HepG2 (cell line): Measurements from ENCODE around the gene FIBCD1. TPM values are rescaled to one million over a fixed set of nuclear protein-coding genes. Genes with fewer than 3 reads are reported as not detected.

Source experiments
- ATAC-seq: fragments of 200-7000 bp; cut with Tn5 transposase; 3 replicates; pipeline ENCODE4 v1.9.1; 2020; ENCODE audit warnings: mild to moderate bottlenecking, moderate library complexity
- BruUV-seq: library from RNA; stranded (reverse); fragments of 400-500 nt; replicated peaks from 2 replicates; lab custom pipeline; 2021; lab: Mats Ljungman, UMichigan
- CTCF ChIA-PET: fragments of 300-600 bp; formaldehyde crosslinking; extraction: SDS; loops from one replicate; lab custom pipeline; 2021; ENCODE audit warnings: low total read pairs, inconsistent platforms, low intra/inter-chr PET ratio; lab: Yijun Ruan, JAX
- POLR2A ChIA-PET: fragments of 350-600 bp; sonication (Branson Sonifier 250); formaldehyde crosslinking; loops from one replicate; lab custom pipeline; 2020; ENCODE audit warnings: antibody characterized with exemption, inconsistent platforms; lab: Yijun Ruan, JAX
- DNase-seq: peaks from one replicate; pipeline ENCODE4 v3.0.0-alpha.2; 2015; ENCODE audit warnings: low spot score
- FAIRE-seq: peaks from 3 replicates; lab custom pipeline; 2011; peaks lifted over from hg19 to GRCh38; lab: Jason Lieb, UNC
- H2AFZ ChIP-seq: one replicate; pipeline ENCODE4 v1.6.1; 2011; ENCODE audit warnings: low read length, inconsistent platforms
- H3K27ac ChIP-seq: fragments of 300-600 bp; 3 replicates; pipeline ENCODE4 v1.8.0; 2011; ENCODE audit warnings: mixed run types, mild to moderate bottlenecking, mixed read lengths, low read length, inconsistent platforms; ENCODE audit not compliant: insufficient read depth; ENCODE audit errors: extremely low read length
- H3K27me3 ChIP-seq, 2 experiments: fragments of 200-600 bp in 1 of 2; 2 replicates in 1 of 2; 3 replicates in 1 of 2; pipeline versions ENCODE4 v1.6.0 to v1.8.0; 2011; ENCODE audit warnings: low read length in 2 of 2, mild to moderate bottlenecking in 2 of 2, moderate library complexity in 2 of 2, inconsistent platforms in 1 of 2; ENCODE audit not compliant: insufficient read depth in 2 of 2, control insufficient read depth in 1 of 2
- H3K36me3 ChIP-seq, 2 experiments: fragments of 200-600 bp in 1 of 2; replicated peaks in 1 of 2; 2 replicates in 1 of 2; 3 replicates in 1 of 2; pipeline versions ENCODE4 v1.5.1 to v1.8.0; 2011; ENCODE audit warnings: low read length in 2 of 2, inconsistent platforms in 1 of 2; ENCODE audit not compliant: insufficient read depth in 2 of 2, control insufficient read depth in 1 of 2
- H3K4me1 ChIP-seq: 2 replicates; pipeline ENCODE4 v1.5.1; 2012; ENCODE audit warnings: low read length, inconsistent platforms; ENCODE audit not compliant: insufficient read depth
- H3K4me2 ChIP-seq: 2 replicates; pipeline ENCODE4 v1.6.0; 2011; ENCODE audit warnings: low read depth, low read length, inconsistent platforms
- H3K4me3 ChIP-seq, 3 experiments: fragments of 200-600 bp in 1 of 3; sonication (generic), shearing (Covaris generic) in 1 of 3; replicated peaks in 1 of 3; 2 replicates each; pipeline ENCODE4 v1.5.1; 2011 to 2016; ENCODE audit warnings: low read length in 3 of 3, inconsistent platforms in 2 of 3, low read depth in 2 of 3, mild to moderate bottlenecking in 2 of 3, control low read depth in 1 of 3, mixed read lengths in 1 of 3; ENCODE audit not compliant: insufficient read depth in 1 of 3
- H3K79me2 ChIP-seq: one replicate; pipeline ENCODE4 v1.6.1; 2011; ENCODE audit warnings: low read length, inconsistent platforms; ENCODE audit not compliant: insufficient read depth
- H3K9ac ChIP-seq: 2 replicates; pipeline ENCODE4 v1.6.0; 2011; ENCODE audit warnings: mild to moderate bottlenecking, low read depth, low read length, inconsistent platforms; ENCODE audit not compliant: insufficient read depth
- H3K9me3 ChIP-seq: 2 replicates; pipeline ENCODE4 v1.5.1; 2012; ENCODE audit warnings: mild to moderate bottlenecking, low read length
- H4K20me1 ChIP-seq: 2 replicates; pipeline ENCODE4 v1.6.0; 2011; ENCODE audit warnings: inconsistent platforms, mild to moderate bottlenecking, low read length, moderate library complexity; ENCODE audit not compliant: insufficient read depth
- CBX5 ChIP-seq: sonication (generic); formaldehyde crosslinking; IDR thresholded peaks from 2 replicates; pipeline ENCODE4 v1.4.0; 2020; ENCODE audit warnings: missing genetic modification reagents, borderline replicate concordance
- CENPBD1 ChIP-seq: sonication (generic); formaldehyde crosslinking; IDR thresholded peaks from 2 replicates; pipeline ENCODE4 v1.8.0; 2022; ENCODE audit warnings: missing genetic modification reagents, low read depth, mild to moderate bottlenecking, borderline replicate concordance
- EZH2 ChIP-seq: conservative IDR thresholded peaks from 2 replicates; pipeline ENCODE4 v1.6.1; 2012; ENCODE audit warnings: mild to moderate bottlenecking, low read depth, low read length, moderate library complexity
- POLR2A ChIP-seq, 2 experiments: IDR thresholded peaks; 2 replicates each; pipeline ENCODE4 v1.6.1; 2011; ENCODE audit warnings: low read depth in 2 of 2, low read length in 2 of 2, mild to moderate bottlenecking in 1 of 2, moderate library complexity in 1 of 2; ENCODE audit not compliant: insufficient read depth in 1 of 2
- THYN1 ChIP-seq: sonication (generic); formaldehyde crosslinking; IDR thresholded peaks from 2 replicates; pipeline ENCODE4 v1.8.1; 2023; ENCODE audit warnings: low read depth, mild to moderate bottlenecking, moderate library complexity, missing genetic modification reagents, borderline replicate concordance
- ZNF746 ChIP-seq: sonication (generic); formaldehyde crosslinking; IDR thresholded peaks from 2 replicates; pipeline ENCODE4 v1.8.0; 2022; ENCODE audit warnings: mild to moderate bottlenecking, missing genetic modification reagents
- ZNF850 ChIP-seq: sonication (generic); formaldehyde crosslinking; conservative IDR thresholded peaks from 2 replicates; pipeline ENCODE4 v1.9.0; 2021; ENCODE audit warnings: mild to moderate bottlenecking, missing genetic modification reagents
- WGBS: methylation state at CpG from one replicate; pipeline ENCODE4 v1.1.6; 2017; ENCODE audit warnings: low lambda C conversion rate; 5-methylcytosine and 5-hydroxymethylcytosine counted together
- in situ Hi-C: cut with HindIII; loops from 2 replicates; pipeline ENCODE4 v1.10.0; 2017; ENCODE audit warnings: low pct_unique_long_range_greater_than_20kb; ENCODE audit not compliant: extremely low pct_ligation_motif_present
- intact Hi-C: fragments of 100-400 bp; cut with micrococcal nuclease; formaldehyde crosslinking; loops from one replicate; pipeline ENCODE4 v1.10.0; 2022; ENCODE audit not compliant: unreplicated experiment
- polyA plus RNA-seq, 8 experiments: library from polyadenylated mRNA; depleted of rRNA in 3 of 8; stranded (reverse) in 7 of 8; unstranded in 1 of 8; fragments of >200 nt; fragmentation: Illumina TruSeq in 4 of 8; extraction: Trizol in 4 of 8; gene quantifications; 2 replicates each; pipeline versions ENCODE4 v1.2.1 to v1.2.3, GENCODE V29; 2011 to 2016; ENCODE audit warnings: low read depth in 4 of 8, missing spikeins in 1 of 8, mixed read lengths in 1 of 8; ENCODE audit not compliant: insufficient read depth in 1 of 8
- total RNA-seq, 5 experiments: library from RNA; depleted of rRNA; stranded (reverse); fragments of >200 nt; fragmentation: Illumina TruSeq; extraction: Trizol; gene quantifications; 2 replicates each; pipeline ENCODE4 v1.2.3, GENCODE V29; 2016; ENCODE audit warnings: low read depth in 1 of 5
- TF ChIP-seq, protein P1 (sequence below): sonication (generic); formaldehyde crosslinking; IDR thresholded peaks from 2 replicates; pipeline ENCODE4 v1.8.1; 2023; ENCODE audit warnings: mild to moderate bottlenecking, inconsistent platforms, moderate library complexity, missing genetic modification reagents, borderline replicate concordance

The FIBCD1 gene
- total and polyA plus RNA-seq, 2 of the 13 experiments (the other 11 are each of a cell fraction or from before 2014, with no cell fraction given) = 0.55 to 0.89 TPM

GRCh38 chr9:130925050-130925678 lies 13.9 kb downstream of the FIBCD1 start:
- H3K9me3 ChIP-seq = no peaks in the 10 kb centered on the region
- CTCF ChIA-PET = no interaction called here
- H3K4me3 ChIP-seq = no peak overlapping the region
- H4K20me1 ChIP-seq = no peaks in the 10 kb centered on the region
- H3K9ac ChIP-seq = no peak overlapping the region
- H2AFZ ChIP-seq = no peak overlapping the region
- no peak for ATAC-seq
- no peak overlapping the region for H3K27ac ChIP-seq
- H3K27me3 ChIP-seq = peaks cover 26 to 98% of the 10 kb centered on the region in 2 experiments
- intact Hi-C loops (no loop called here), in situ Hi-C loops (no loop called here)
- POLR2A ChIA-PET = no interaction called here
- WGBS = 30% methylated on average over 14 of the region's 19 CpGs
- TF ChIP-seq ZNF850 (CRISPR knock-in tag) (no peak), ZNF746 (no peak), CBX5 (CRISPR knock-in tag) (no peak), EZH2 (peak; percentile 33), CENPBD1 (no peak), POLR2A (IDR thresholded peaks at IDR 0.05; ENCODE audit: insufficient read depth in 1 of 2, low read depth in 2 of 2, low read length in 2 of 2) (no peak), THYN1 (no peak)
- TF ChIP-seq, protein P1, sequence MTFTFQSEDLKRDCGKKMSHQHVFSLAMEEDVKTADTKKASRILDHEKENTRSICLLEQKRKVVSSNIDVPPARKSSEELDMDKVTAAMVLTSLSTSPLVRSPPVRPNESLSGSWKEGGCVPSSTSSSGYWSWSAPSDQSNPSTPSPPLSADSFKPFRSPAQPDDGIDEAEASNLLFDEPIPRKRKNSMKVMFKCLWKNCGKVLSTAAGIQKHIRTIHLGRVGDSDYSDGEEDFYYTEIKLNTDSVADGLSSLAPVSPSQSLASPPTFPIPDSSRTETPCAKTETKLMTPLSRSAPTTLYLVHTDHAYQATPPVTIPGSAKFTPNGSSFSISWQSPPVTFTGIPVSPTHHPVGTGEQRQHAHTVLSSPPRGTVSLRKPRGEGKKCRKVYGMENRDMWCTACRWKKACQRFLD (CRISPR knock-in tag) = no peak
- no peaks in the 10 kb centered on the region for H3K79me2 ChIP-seq
- FAIRE-seq = no peak
- DNase-seq = no peak
- BruUV-seq = no TSS peak
- peaks cover 35% of the 10 kb centered on the region for H3K4me1 ChIP-seq
- H3K36me3 ChIP-seq = no peaks in the 10 kb centered on the region
- no peak overlapping the region for H3K4me2 ChIP-seq
